ENCODE results near the gene LSAMP. TPM values are rescaled to one million over a fixed set of nuclear protein-coding genes. Genes with fewer than 3 reads are reported as not detected.

LSAMP gene
- total RNA-seq, 6 experiments from 2014 or later = under 0.01 to 0.22 (median 0.12) TPM; not detected in 1

- no peak for DNase-seq
- Histone ChIP-seq H3K4me1 (no peaks in the 10 kb centered on the region), H3K36me3 (no peaks in the 10 kb centered on the region), H3K27me3 (no peaks in the 10 kb centered on the region), H3K27ac (no peak overlapping the region), H3K4me3 (no peak overlapping the region), H3K9me3 (no peaks in the 10 kb centered on the region)
- no peak for TF ChIP-seq CTCF (IDR thresholded peaks at IDR 0.05)
- no peak for TF ChIP-seq POLR2A (IDR thresholded peaks at IDR 0.05)
- intact Hi-C loops (cut with DNase I) = no loop called here
- 38% methylated on average over 2 of the region's 2 CpGs for WGBS (ENCODE audit: insufficient coverage, low coverage, low lambda C conversion rate, missing lambda C conversion rate)
- no peak for ATAC-seq
Measured at GRCh38 chr3:115891006-115891636, 554.2 kb downstream of the LSAMP start.

- H3K27me3 ChIP-seq = no peaks in the 10 kb centered on the region
- no peak for TF ChIP-seq POLR2A (IDR thresholded peaks at IDR 0.05)
- ATAC-seq (no peak), DNase-seq (no peak)
- H3K27ac ChIP-seq = no peak overlapping the region
- H3K9me3 ChIP-seq = no peaks in the 10 kb centered on the region
- no peaks in the 10 kb centered on the region for H3K36me3 ChIP-seq
- 62% methylated on average over 2 of the region's 2 CpGs for WGBS (ENCODE audit: insufficient coverage, low coverage, low lambda C conversion rate, missing lambda C conversion rate)
- H3K4me3 ChIP-seq = no peak overlapping the region
- H3K4me1 ChIP-seq = no peaks in the 10 kb centered on the region
- intact Hi-C loops (cut with DNase I) = no loop called here
Measured at GRCh38 chr3:115890579-115890978, 554.7 kb downstream of the LSAMP start.

- intact Hi-C loops (cut with DNase I) = no loop called here
- 46% methylated on average over 2 of the region's 2 CpGs for WGBS (ENCODE audit: insufficient coverage, low coverage, low lambda C conversion rate, missing lambda C conversion rate)
- no peak for DNase-seq
Measured at GRCh38 chr3:115885621-115886020, 559.7 kb downstream of the LSAMP start.

GRCh38 chr3:115877615-115877899, 567.7 kb downstream of the LSAMP start:
- H3K27me3 ChIP-seq = no peaks in the 10 kb centered on the region
- no peaks in the 10 kb centered on the region for H3K9me3 ChIP-seq
- intact Hi-C loops (cut with DNase I) = no loop called here
- ATAC-seq (no peak), DNase-seq (no peak)
- H3K4me3 ChIP-seq = no peak overlapping the region
- H3K36me3 ChIP-seq = no peaks in the 10 kb centered on the region
- H3K4me1 ChIP-seq = no peaks in the 10 kb centered on the region
- H3K27ac ChIP-seq = no peak overlapping the region
- WGBS (ENCODE audit: insufficient coverage, low coverage, low lambda C conversion rate, missing lambda C conversion rate) = 5% methylated on average over 1 of the region's 1 CpG
- TF ChIP-seq POLR2A (IDR thresholded peaks at IDR 0.05) (no peak), CTCF (IDR thresholded peaks at IDR 0.05) (no peak)

More at GRCh38 chr3:115885621-115886020, 559.7 kb downstream of the LSAMP start:
- H3K36me3 ChIP-seq = no peaks in the 10 kb centered on the region
- no peaks in the 10 kb centered on the region for H3K27me3 ChIP-seq
- TF ChIP-seq POLR2A (IDR thresholded peaks at IDR 0.05) = no peak
- TF ChIP-seq CTCF (IDR thresholded peaks at IDR 0.05) = no peak
- H3K4me3 ChIP-seq = no peak overlapping the region
- H3K9me3 ChIP-seq = no peaks in the 10 kb centered on the region
- no peak overlapping the region for H3K27ac ChIP-seq
- no peak for ATAC-seq
- H3K4me1 ChIP-seq = no peaks in the 10 kb centered on the region

- DNase-seq (no peak), ATAC-seq (no peak)
- TF ChIP-seq POLR2A (IDR thresholded peaks at IDR 0.05) = no peak
- TF ChIP-seq CTCF (IDR thresholded peaks at IDR 0.05) = no peak
- WGBS (ENCODE audit: insufficient coverage, low coverage, low lambda C conversion rate, missing lambda C conversion rate) = 10% methylated on average over 8 of the region's 8 CpGs
- Histone ChIP-seq H3K4me1 (no peaks in the 10 kb centered on the region), H3K27me3 (no peaks in the 10 kb centered on the region), H3K9me3 (no peaks in the 10 kb centered on the region), H3K4me3 (no peak overlapping the region), H3K27ac (no peak overlapping the region), H3K36me3 (no peaks in the 10 kb centered on the region)
- intact Hi-C loops (cut with DNase I) = no loop called here
Measured at GRCh38 chr3:115876876-115877614, 568.2 kb downstream of the LSAMP start.
